Choroid plexus epithelial cell (primary cell): ENCODE measurements around the gene ASTN2.

Experiments
- DNase-seq: peaks from one replicate; pipeline ENCODE4 v3.0.0-alpha.2; 2010; ENCODE audit warnings: low read depth
- H3K4me3 ChIP-seq: 2 replicates; pipeline ENCODE4 v1.5.1; 2011; ENCODE audit warnings: low read depth, mild to moderate bottlenecking, control low read depth, low read length, moderate library complexity
- CTCF ChIP-seq: conservative IDR thresholded peaks from 2 replicates; pipeline ENCODE4 v1.5.1; 2011; ENCODE audit warnings: low read depth, mild to moderate bottlenecking, control low read depth, inconsistent platforms, low read length, moderate library complexity

ASTN2 gene

GRCh38 chr9:116452227-116452626 is 962.6 kb downstream of the ASTN2 start:
- DNase-seq: no peak
- H3K4me3 ChIP-seq: no peak overlapping the region
- no peak for TF ChIP-seq CTCF

- no peak for TF ChIP-seq CTCF
- no peak for DNase-seq
- H3K4me3 ChIP-seq: no peak overlapping the region
These were observed 963.2 kb downstream of the ASTN2 start for GRCh38 chr9:116451500-116452115.

- no peak overlapping the region for H3K4me3 ChIP-seq
- DNase-seq: peak; percentile 90
- no peak for TF ChIP-seq CTCF
These were observed 964.3 kb downstream of the ASTN2 start for GRCh38 chr9:116450378-116451139.

GRCh38 chr9:116449949-116450348 is 964.9 kb downstream of the ASTN2 start:
- no peak overlapping the region for H3K4me3 ChIP-seq
- DNase-seq: no peak
- no peak for TF ChIP-seq CTCF

GRCh38 chr9:116448431-116448830 is 966.4 kb downstream of the ASTN2 start:
- H3K4me3 ChIP-seq: no peak overlapping the region
- no peak for TF ChIP-seq CTCF
- DNase-seq: no peak

GRCh38 chr9:116447934-116448333 is 966.9 kb downstream of the ASTN2 start:
- DNase-seq: no peak
- no peak overlapping the region for H3K4me3 ChIP-seq
- TF ChIP-seq CTCF: no peak

GRCh38 chr9:116442528-116442927 is 972.3 kb downstream of the ASTN2 start:
- no peak for DNase-seq
- no peak overlapping the region for H3K4me3 ChIP-seq
- no peak for TF ChIP-seq CTCF
